ENCODE results near the gene INSYN2B.

The INSYN2B gene

DNA sequence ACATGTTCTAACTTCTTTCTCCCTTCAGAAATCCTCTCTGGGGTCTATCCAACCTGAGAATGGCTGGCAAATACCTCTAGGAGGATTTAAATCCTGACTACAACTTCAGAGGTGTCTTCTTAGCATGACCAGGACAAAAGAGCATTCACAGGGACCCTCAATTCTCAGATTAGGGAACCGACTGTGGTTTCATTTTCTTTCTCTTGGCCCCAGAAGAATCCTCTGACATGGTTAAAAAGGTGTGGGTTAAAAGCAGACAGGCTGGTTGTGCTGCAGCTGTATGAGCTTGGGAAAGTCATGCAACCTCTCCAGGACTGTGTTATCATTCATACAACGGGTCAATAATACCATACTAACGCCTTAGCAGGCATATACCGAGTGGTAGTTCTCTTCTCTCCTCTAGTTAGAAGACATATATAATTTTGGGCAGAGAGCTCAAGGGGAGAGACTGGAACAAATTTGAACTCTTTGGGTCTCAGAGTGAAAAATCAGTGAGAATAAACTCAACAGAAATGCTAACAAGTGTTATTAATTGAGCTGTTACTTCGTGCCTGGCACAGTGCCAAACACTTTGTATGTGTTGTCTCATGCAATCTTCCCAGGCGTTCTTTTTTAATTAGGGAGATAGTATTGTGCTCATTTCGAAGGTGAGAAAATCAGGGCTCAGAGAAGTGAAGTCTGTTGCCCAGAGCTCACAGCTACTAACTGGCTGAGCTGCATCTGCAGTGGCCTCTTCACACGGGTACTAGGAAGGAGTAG lies 35.2 kb downstream of the INSYN2B start:
- Histone ChIP-seq H3K4me1 (ENCODE audit: insufficient read depth, insufficient read length) (peaks cover 3% of the 10 kb centered on the region), H3K27me3 (ENCODE audit: insufficient read depth, insufficient read length) (no peaks in the 10 kb centered on the region), H3K4me3 (ENCODE audit: insufficient read length, low read depth) (no peak overlapping the region), H3K9me3 (ENCODE audit: insufficient read depth, low read length) (no peaks in the 10 kb centered on the region), H3K36me3 (ENCODE audit: insufficient read depth, insufficient read length, low read length) (no peaks in the 10 kb centered on the region), H3K9ac (ENCODE audit: insufficient read length, low read depth) (no peak overlapping the region)
- no peak for TF ChIP-seq ZNF274 (IDR thresholded peaks at IDR 0.05; ENCODE audit: low read depth, low read length)
- TF ChIP-seq YY1 (IDR thresholded peaks at IDR 0.05; ENCODE audit: insufficient read depth, insufficient read length), result no peak
- no peak for TF ChIP-seq SUZ12 (IDR thresholded peaks at IDR 0.05; ENCODE audit: extremely low read depth, insufficient read depth, insufficient read length)
- DNase-seq (ENCODE audit: low read depth, low spot score), result no peak

GRCh38 chr5:169944115-169944514 lies 36.2 kb downstream of the INSYN2B start:
- Histone ChIP-seq H3K4me1 (ENCODE audit: insufficient read depth, insufficient read length) (peaks cover 3% of the 10 kb centered on the region), H3K27me3 (ENCODE audit: insufficient read depth, insufficient read length) (no peaks in the 10 kb centered on the region), H3K36me3 (ENCODE audit: insufficient read depth, insufficient read length, low read length) (no peaks in the 10 kb centered on the region), H3K9me3 (ENCODE audit: insufficient read depth, low read length) (no peaks in the 10 kb centered on the region), H3K9ac (ENCODE audit: insufficient read length, low read depth) (no peak overlapping the region), H3K4me3 (ENCODE audit: insufficient read length, low read depth) (no peak overlapping the region)
- DNase-seq (ENCODE audit: low read depth, low spot score), result no peak
- TF ChIP-seq ZNF274 (IDR thresholded peaks at IDR 0.05; ENCODE audit: low read depth, low read length) (no peak), YY1 (IDR thresholded peaks at IDR 0.05; ENCODE audit: insufficient read depth, insufficient read length) (no peak), SUZ12 (IDR thresholded peaks at IDR 0.05; ENCODE audit: extremely low read depth, insufficient read depth, insufficient read length) (no peak)

- DNase-seq (ENCODE audit: low read depth, low spot score), result no peak
- no peak overlapping the region for H3K9ac ChIP-seq (ENCODE audit: insufficient read length, low read depth)
- TF ChIP-seq SUZ12 (IDR thresholded peaks at IDR 0.05; ENCODE audit: extremely low read depth, insufficient read depth, insufficient read length), result no peak
- TF ChIP-seq YY1 (IDR thresholded peaks at IDR 0.05; ENCODE audit: insufficient read depth, insufficient read length), result no peak
- no peak for TF ChIP-seq ZNF274 (IDR thresholded peaks at IDR 0.05; ENCODE audit: low read depth, low read length)
- H3K9me3 ChIP-seq (ENCODE audit: insufficient read depth, low read length), result no peaks in the 10 kb centered on the region
- no peaks in the 10 kb centered on the region for H3K36me3 ChIP-seq (ENCODE audit: insufficient read depth, insufficient read length, low read length)
- peaks cover 3% of the 10 kb centered on the region for H3K4me1 ChIP-seq (ENCODE audit: insufficient read depth, insufficient read length)
- no peaks in the 10 kb centered on the region for H3K27me3 ChIP-seq (ENCODE audit: insufficient read depth, insufficient read length)
- H3K4me3 ChIP-seq (ENCODE audit: insufficient read length, low read depth), result no peak overlapping the region
These were observed 37.3 kb downstream of the INSYN2B start for GRCh38 chr5:169943026-169943425.

- no peak for DNase-seq (ENCODE audit: low read depth, low spot score)
- H3K4me1 ChIP-seq (ENCODE audit: insufficient read depth, insufficient read length), result peaks cover 3% of the 10 kb centered on the region
- no peak overlapping the region for H3K4me3 ChIP-seq (ENCODE audit: insufficient read length, low read depth)
- no peak overlapping the region for H3K9ac ChIP-seq (ENCODE audit: insufficient read length, low read depth)
- TF ChIP-seq YY1 (IDR thresholded peaks at IDR 0.05; ENCODE audit: insufficient read depth, insufficient read length) (no peak), SUZ12 (IDR thresholded peaks at IDR 0.05; ENCODE audit: extremely low read depth, insufficient read depth, insufficient read length) (no peak), ZNF274 (IDR thresholded peaks at IDR 0.05; ENCODE audit: low read depth, low read length) (no peak)
- no peaks in the 10 kb centered on the region for H3K9me3 ChIP-seq (ENCODE audit: insufficient read depth, low read length)
- H3K36me3 ChIP-seq (ENCODE audit: insufficient read depth, insufficient read length, low read length), result no peaks in the 10 kb centered on the region
- no peaks in the 10 kb centered on the region for H3K27me3 ChIP-seq (ENCODE audit: insufficient read depth, insufficient read length)
These were observed 38.1 kb downstream of the INSYN2B start for GRCh38 chr5:169942181-169942580.

DNA sequence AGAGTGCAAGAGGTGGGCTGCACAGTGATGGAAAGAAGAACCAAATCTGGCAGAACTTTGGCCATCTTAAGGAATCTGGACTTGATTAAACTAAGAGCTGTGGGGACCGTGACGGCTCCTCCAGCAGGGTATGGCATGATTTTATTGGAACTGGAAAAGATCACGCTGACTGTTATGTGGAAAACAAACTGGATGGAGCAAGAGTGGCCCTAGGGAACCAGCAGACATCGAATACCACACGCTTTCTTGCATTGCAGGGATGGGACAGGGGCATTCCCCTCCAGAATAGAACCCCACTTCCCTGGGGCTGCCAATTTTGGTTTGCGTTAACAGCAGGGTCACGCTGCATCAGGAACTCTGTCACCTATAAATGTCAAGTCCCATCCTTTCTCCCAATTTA lies 38.8 kb downstream of the INSYN2B start:
- H3K9ac ChIP-seq (ENCODE audit: insufficient read length, low read depth), result no peak overlapping the region
- H3K4me3 ChIP-seq (ENCODE audit: insufficient read length, low read depth), result no peak overlapping the region
- no peak for DNase-seq (ENCODE audit: low read depth, low spot score)
- H3K36me3 ChIP-seq (ENCODE audit: insufficient read depth, insufficient read length, low read length), result no peaks in the 10 kb centered on the region
- TF ChIP-seq ZNF274 (IDR thresholded peaks at IDR 0.05; ENCODE audit: low read depth, low read length) (no peak), SUZ12 (IDR thresholded peaks at IDR 0.05; ENCODE audit: extremely low read depth, insufficient read depth, insufficient read length) (no peak), YY1 (IDR thresholded peaks at IDR 0.05; ENCODE audit: insufficient read depth, insufficient read length) (no peak)
- peaks cover 3% of the 10 kb centered on the region for H3K4me1 ChIP-seq (ENCODE audit: insufficient read depth, insufficient read length)
- H3K9me3 ChIP-seq (ENCODE audit: insufficient read depth, low read length), result no peaks in the 10 kb centered on the region
- no peaks in the 10 kb centered on the region for H3K27me3 ChIP-seq (ENCODE audit: insufficient read depth, insufficient read length)

DNA sequence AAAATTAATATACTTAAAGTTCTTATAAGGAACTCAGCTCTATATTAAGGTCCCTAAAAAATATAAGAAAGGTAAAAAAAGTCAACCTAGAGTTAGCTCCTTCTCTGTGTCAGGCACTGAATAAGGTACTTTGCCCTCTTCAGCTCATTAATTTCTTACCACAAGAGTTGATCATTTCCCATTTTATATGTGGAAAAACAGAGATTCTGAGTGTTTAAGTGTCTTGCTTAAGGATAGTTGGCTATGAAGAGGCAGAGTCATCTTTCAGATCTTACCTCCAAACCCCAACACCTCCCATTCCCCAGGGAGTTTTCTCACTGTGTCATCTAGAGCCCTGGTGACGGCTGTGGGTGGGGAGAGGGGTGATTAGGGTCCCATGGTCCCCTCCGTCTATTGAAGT lies 40.6 kb downstream of the INSYN2B start:
- no peak for DNase-seq (ENCODE audit: low read depth, low spot score)
- Histone ChIP-seq H3K9ac (ENCODE audit: insufficient read length, low read depth) (no peak overlapping the region), H3K4me3 (ENCODE audit: insufficient read length, low read depth) (no peak overlapping the region), H3K36me3 (ENCODE audit: insufficient read depth, insufficient read length, low read length) (no peaks in the 10 kb centered on the region), H3K4me1 (ENCODE audit: insufficient read depth, insufficient read length) (peaks cover 3% of the 10 kb centered on the region), H3K9me3 (ENCODE audit: insufficient read depth, low read length) (no peaks in the 10 kb centered on the region), H3K27me3 (ENCODE audit: insufficient read depth, insufficient read length) (no peaks in the 10 kb centered on the region)
- TF ChIP-seq SUZ12 (IDR thresholded peaks at IDR 0.05; ENCODE audit: extremely low read depth, insufficient read depth, insufficient read length) (no peak), YY1 (IDR thresholded peaks at IDR 0.05; ENCODE audit: insufficient read depth, insufficient read length) (no peak), ZNF274 (IDR thresholded peaks at IDR 0.05; ENCODE audit: low read depth, low read length) (no peak)

DNA sequence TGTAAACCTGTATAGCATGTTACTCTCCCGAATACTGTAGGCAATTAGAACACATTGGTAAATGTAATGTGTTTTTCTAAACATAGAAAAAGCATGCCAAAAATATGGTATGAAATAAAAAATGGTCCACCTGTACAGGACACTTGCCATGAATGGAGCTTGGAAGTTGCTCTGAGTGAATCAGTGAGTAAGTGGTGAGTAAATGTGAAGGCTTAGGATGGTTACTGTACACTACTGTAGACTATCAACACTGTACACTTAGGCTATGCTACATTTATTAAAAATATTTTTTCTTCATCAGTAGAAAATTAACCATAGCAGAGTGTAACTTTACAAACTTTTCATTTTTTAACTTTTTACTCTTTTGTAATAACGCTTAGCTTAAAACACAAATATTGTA lies 41.9 kb downstream of the INSYN2B start:
- DNase-seq (ENCODE audit: low read depth, low spot score), result no peak
- Histone ChIP-seq H3K4me1 (ENCODE audit: insufficient read depth, insufficient read length) (no peaks in the 10 kb centered on the region), H3K9me3 (ENCODE audit: insufficient read depth, low read length) (no peaks in the 10 kb centered on the region), H3K27me3 (ENCODE audit: insufficient read depth, insufficient read length) (no peaks in the 10 kb centered on the region), H3K4me3 (ENCODE audit: insufficient read length, low read depth) (no peak overlapping the region), H3K36me3 (ENCODE audit: insufficient read depth, insufficient read length, low read length) (no peaks in the 10 kb centered on the region), H3K9ac (ENCODE audit: insufficient read length, low read depth) (no peak overlapping the region)
- TF ChIP-seq ZNF274 (IDR thresholded peaks at IDR 0.05; ENCODE audit: low read depth, low read length), result no peak
- no peak for TF ChIP-seq YY1 (IDR thresholded peaks at IDR 0.05; ENCODE audit: insufficient read depth, insufficient read length)
- TF ChIP-seq SUZ12 (IDR thresholded peaks at IDR 0.05; ENCODE audit: extremely low read depth, insufficient read depth, insufficient read length), result no peak

Measured in NT2/D1 (cell line).